ENCODE data around the gene HMGB3.

GRCh38 chrX:150989420-150989819 lies 6.3 kb downstream of the HMGB3 start:
- TF ChIP-seq, protein P1, sequence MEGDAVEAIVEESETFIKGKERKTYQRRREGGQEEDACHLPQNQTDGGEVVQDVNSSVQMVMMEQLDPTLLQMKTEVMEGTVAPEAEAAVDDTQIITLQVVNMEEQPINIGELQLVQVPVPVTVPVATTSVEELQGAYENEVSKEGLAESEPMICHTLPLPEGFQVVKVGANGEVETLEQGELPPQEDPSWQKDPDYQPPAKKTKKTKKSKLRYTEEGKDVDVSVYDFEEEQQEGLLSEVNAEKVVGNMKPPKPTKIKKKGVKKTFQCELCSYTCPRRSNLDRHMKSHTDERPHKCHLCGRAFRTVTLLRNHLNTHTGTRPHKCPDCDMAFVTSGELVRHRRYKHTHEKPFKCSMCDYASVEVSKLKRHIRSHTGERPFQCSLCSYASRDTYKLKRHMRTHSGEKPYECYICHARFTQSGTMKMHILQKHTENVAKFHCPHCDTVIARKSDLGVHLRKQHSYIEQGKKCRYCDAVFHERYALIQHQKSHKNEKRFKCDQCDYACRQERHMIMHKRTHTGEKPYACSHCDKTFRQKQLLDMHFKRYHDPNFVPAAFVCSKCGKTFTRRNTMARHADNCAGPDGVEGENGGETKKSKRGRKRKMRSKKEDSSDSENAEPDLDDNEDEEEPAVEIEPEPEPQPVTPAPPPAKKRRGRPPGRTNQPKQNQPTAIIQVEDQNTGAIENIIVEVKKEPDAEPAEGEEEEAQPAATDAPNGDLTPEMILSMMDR (IDR thresholded peaks at IDR 0.05): no peak
- no peak for TF ChIP-seq POLR2A (IDR thresholded peaks at IDR 0.05)

Measured in lower leg skin (tissue), 3 donors.